SK-N-SH (cell line): Measurements from ENCODE around the gene PARP11. TPM values are rescaled to one million over a fixed set of nuclear protein-coding genes. Genes with fewer than 3 reads are reported as not detected.

Source experiments
- CTCF ChIA-PET: fragments of 300-600, 350-600 bp; formaldehyde crosslinking; extraction: SDS; loops from one replicate; lab custom pipeline; 2021; lab: Yijun Ruan, JAX
- POLR2A ChIA-PET: fragments of 350-600 bp; sonication (Branson Sonifier 250); formaldehyde crosslinking; extraction: SDS; loops from one replicate; lab custom pipeline; 2020; ENCODE audit warnings: antibody characterized with exemption, inconsistent platforms; lab: Yijun Ruan, JAX
- DNase-seq: peaks from one replicate; pipeline ENCODE4 v3.0.0; 2012
- H2AFZ ChIP-seq: fragments of 200-600 bp; sonication (generic); 2 replicates; pipeline ENCODE4 v1.8.1; 2016; ENCODE audit warnings: antibody characterized with exemption, mild to moderate bottlenecking, low read depth
- H3F3A ChIP-seq: fragments of 200-600 bp; sonication (generic); replicated peaks from 2 replicates; pipeline ENCODE3; 2016; ENCODE audit warnings: antibody characterized with exemption, mild to moderate bottlenecking; ENCODE audit not compliant: insufficient read depth
- H3K27ac ChIP-seq, 2 experiments: fragments of 200-500 bp in 1 of 2; fragments of 200-600 bp in 1 of 2; sonication (Bioruptor generic) in 1 of 2; sonication (generic), shearing (Covaris generic) in 1 of 2; 2 replicates each; pipeline versions ENCODE4 v1.5.1 to v1.6.1; 2014 to 2016; ENCODE audit warnings: low read depth in 2 of 2, inconsistent platforms in 1 of 2, low read length in 1 of 2, mild to moderate bottlenecking in 1 of 2, mixed read lengths in 1 of 2
- H3K27me3 ChIP-seq: fragments of 200-600 bp; sonication (generic), shearing (Covaris generic); 2 replicates; pipeline ENCODE4 v1.6.1; 2016; ENCODE audit warnings: mixed run types; ENCODE audit not compliant: insufficient read depth
- H3K36me3 ChIP-seq, 2 experiments: fragments of 200-500 bp in 1 of 2; fragments of 200-600 bp in 1 of 2; sonication (Bioruptor generic) in 1 of 2; sonication (generic) in 1 of 2; replicated peaks in 1 of 2; 2 replicates each; pipeline versions ENCODE3 to v1.5.1; 2014 to 2016; ENCODE audit warnings: low read length in 1 of 2, mild to moderate bottlenecking in 1 of 2; ENCODE audit not compliant: insufficient read depth in 2 of 2, control insufficient read depth in 1 of 2
- H3K4me1 ChIP-seq, 2 experiments: fragments of 200-500 bp in 1 of 2; fragments of 200-600 bp in 1 of 2; sonication (Bioruptor generic) in 1 of 2; sonication (generic), shearing (Covaris generic) in 1 of 2; 2 replicates each; pipeline versions ENCODE4 v1.5.1 to v1.6.1; 2014 to 2016; ENCODE audit warnings: low read depth in 1 of 2, low read length in 1 of 2, mixed run types in 1 of 2; ENCODE audit not compliant: insufficient read depth in 2 of 2, control insufficient read depth in 1 of 2
- H3K4me2 ChIP-seq: fragments of 200-600 bp; sonication (generic), shearing (Covaris generic); 2 replicates; pipeline ENCODE4 v1.6.1; 2017; ENCODE audit warnings: mixed run types
- H3K4me3 ChIP-seq, 2 experiments: fragments of 200-500 bp in 1 of 2; fragments of 200-600 bp in 1 of 2; sonication (Bioruptor generic) in 1 of 2; sonication (generic), shearing (Covaris generic) in 1 of 2; 2 replicates each; pipeline versions ENCODE4 v1.5.1 to v1.8.1; 2014 to 2016; ENCODE audit warnings: low read depth in 2 of 2, inconsistent platforms in 1 of 2, low read length in 1 of 2, mild to moderate bottlenecking in 1 of 2, mixed read lengths in 1 of 2, moderate library complexity in 1 of 2
- H3K79me2 ChIP-seq: fragments of 200-600 bp; sonication (generic); 2 replicates; pipeline ENCODE4 v1.8.1; 2017; ENCODE audit warnings: mild to moderate bottlenecking; ENCODE audit not compliant: insufficient read depth
- H3K9ac ChIP-seq: fragments of 200-600 bp; sonication (generic); 2 replicates; pipeline ENCODE4 v1.6.1; 2017; ENCODE audit warnings: mixed run types
- H3K9me2 ChIP-seq: fragments of 200-600 bp; sonication (generic); 2 replicates; pipeline ENCODE4 v1.6.1; 2017; ENCODE audit warnings: mixed run types
- H3K9me3 ChIP-seq: fragments of 200-600 bp; sonication (generic); 2 replicates; pipeline ENCODE4 v1.6.1; 2017; ENCODE audit warnings: mixed run types, mild to moderate bottlenecking, moderate library complexity
- H4K20me1 ChIP-seq: fragments of 200-600 bp; sonication (generic); 2 replicates; pipeline ENCODE4 v1.6.1; 2017; ENCODE audit warnings: mild to moderate bottlenecking, mixed run types; ENCODE audit not compliant: insufficient read depth
- FOSL2 ChIP-seq: IDR thresholded peaks from 2 replicates; pipeline ENCODE4 v1.4.0; 2012; ENCODE audit warnings: low read depth, mild to moderate bottlenecking, moderate library complexity, borderline replicate concordance
- GABPA ChIP-seq: IDR thresholded peaks from 2 replicates; pipeline ENCODE4 v1.4.0; 2012; ENCODE audit warnings: low read depth, mild to moderate bottlenecking
- MXI1 ChIP-seq: IDR thresholded peaks from 2 replicates; pipeline ENCODE4 v1.6.1; 2012; ENCODE audit warnings: mild to moderate bottlenecking, low read depth, low read length, improper control_type of control experiment
- RAD21 ChIP-seq: IDR thresholded peaks from 2 replicates; pipeline ENCODE4 v1.6.1; 2012; ENCODE audit warnings: mild to moderate bottlenecking, low read length
- REST ChIP-seq: IDR thresholded peaks from 2 replicates; pipeline ENCODE4 v1.6.1; 2012; ENCODE audit warnings: mild to moderate bottlenecking, low read depth, low read length, moderate library complexity
- RFX5 ChIP-seq: IDR thresholded peaks from 2 replicates; pipeline ENCODE4 v1.6.1; 2012; ENCODE audit warnings: mild to moderate bottlenecking, improper control_type of control experiment, low read length
- SMC3 ChIP-seq: IDR thresholded peaks from 2 replicates; pipeline ENCODE4 v1.6.1; 2012; ENCODE audit warnings: low read depth, low read length, improper control_type of control experiment
- WGBS: methylation state at CpG from one replicate; pipeline ENCODE4 v1.1.6; 2017; ENCODE audit warnings: low lambda C conversion rate; 5-methylcytosine and 5-hydroxymethylcytosine counted together
- polyA plus RNA-seq, 3 experiments: library from polyadenylated mRNA; depleted of rRNA; stranded (reverse); fragments of >200 nt; gene quantifications; 2 replicates each; pipeline ENCODE4 v1.2.3, GENCODE V29; 2012
- TF ChIP-seq, protein P1 (sequence below): IDR thresholded peaks from 2 replicates; pipeline ENCODE4; 2012

The PARP11 gene
- polyA plus RNA-seq, 1 of the 3 experiments (the other 2 are of a cell fraction): 1.8 TPM

DNA sequence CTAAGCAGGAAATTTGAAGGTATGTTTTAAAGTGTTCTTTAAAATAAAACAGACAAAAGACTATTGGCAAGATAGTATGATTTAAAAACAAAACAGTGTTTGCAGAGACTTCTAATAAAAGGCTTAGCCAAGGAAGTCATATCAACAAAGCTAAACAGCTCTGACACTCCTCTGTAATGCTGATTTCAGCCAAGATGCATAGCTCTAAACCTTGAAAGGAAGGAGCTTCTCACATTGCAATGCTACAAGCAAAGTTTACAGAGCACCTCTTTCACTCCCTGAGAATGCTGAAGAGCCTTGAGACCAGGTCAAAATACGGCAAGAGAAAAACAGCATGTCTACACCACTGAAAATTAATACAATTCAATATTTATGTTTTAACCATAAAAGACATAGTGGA lies 51.8 kb downstream of the PARP11 start:
- H3K4me2 ChIP-seq: no peak overlapping the region
- POLR2A ChIA-PET: no interaction called here

GRCh38 chr12:3820122-3820521 lies 53.1 kb downstream of the PARP11 start:
- H3K27ac ChIP-seq: no peak overlapping the region
- TF ChIP-seq FOSL2 (no peak), MXI1 (no peak)
- TF ChIP-seq, protein P1, sequence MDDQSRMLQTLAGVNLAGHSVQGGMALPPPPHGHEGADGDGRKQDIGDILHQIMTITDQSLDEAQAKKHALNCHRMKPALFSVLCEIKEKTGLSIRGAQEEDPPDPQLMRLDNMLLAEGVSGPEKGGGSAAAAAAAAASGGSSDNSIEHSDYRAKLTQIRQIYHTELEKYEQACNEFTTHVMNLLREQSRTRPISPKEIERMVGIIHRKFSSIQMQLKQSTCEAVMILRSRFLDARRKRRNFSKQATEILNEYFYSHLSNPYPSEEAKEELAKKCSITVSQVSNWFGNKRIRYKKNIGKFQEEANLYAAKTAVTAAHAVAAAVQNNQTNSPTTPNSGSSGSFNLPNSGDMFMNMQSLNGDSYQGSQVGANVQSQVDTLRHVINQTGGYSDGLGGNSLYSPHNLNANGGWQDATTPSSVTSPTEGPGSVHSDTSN: no peak
- no peaks in the 10 kb centered on the region for H3K27me3 ChIP-seq
- ChIA-PET CTCF (no interaction called here), POLR2A (no interaction called here)
- no peaks in the 10 kb centered on the region for H3K4me1 ChIP-seq
- no peak overlapping the region for H3K4me2 ChIP-seq
- no peak overlapping the region for H2AFZ ChIP-seq
- no peaks in the 10 kb centered on the region for H3K36me3 ChIP-seq
- no peak for DNase-seq
- WGBS: 41% methylated on average over 3 of the region's 3 CpGs
- no peaks in the 10 kb centered on the region for H3K9me3 ChIP-seq
- no peaks in the 10 kb centered on the region for H4K20me1 ChIP-seq
- no peaks in the 10 kb centered on the region for H3K79me2 ChIP-seq
- no peak overlapping the region for H3K4me3 ChIP-seq
- no peak overlapping the region for H3K9ac ChIP-seq
- no peaks in the 10 kb centered on the region for H3F3A ChIP-seq
- no peaks in the 10 kb centered on the region for H3K9me2 ChIP-seq

More for the DNA sequence above, 51.8 kb downstream of the PARP11 start:
- no peaks in the 10 kb centered on the region for H3K36me3 ChIP-seq
- no peak for DNase-seq
- no peaks in the 10 kb centered on the region for H3K9me3 ChIP-seq
- H3K4me1 ChIP-seq: no peaks in the 10 kb centered on the region
- H3K9me2 ChIP-seq: no peaks in the 10 kb centered on the region
- no peak for TF ChIP-seq SMC3
- no peak for TF ChIP-seq RFX5
- TF ChIP-seq RAD21: no peak
- TF ChIP-seq GABPA: no peak
- TF ChIP-seq REST: no peak
- TF ChIP-seq, all 33 proteins: peak for 0
- Histone ChIP-seq H3F3A (no peaks in the 10 kb centered on the region), H3K27me3 (no peaks in the 10 kb centered on the region), H3K9ac (no peak overlapping the region), H4K20me1 (no peaks in the 10 kb centered on the region), H3K27ac (no peak overlapping the region), H2AFZ (no peak overlapping the region), H3K4me3 (no peak overlapping the region), H3K79me2 (no peaks in the 10 kb centered on the region)
- 92% methylated on average over 1 of the region's 1 CpG for WGBS
- CTCF ChIA-PET: no interaction called here
